SK-N-SH (cell line): ENCODE measurements around the gene PARP16.

Experiments used
- CTCF ChIP-seq: fragments of 200-600 bp; sonication (generic); IDR thresholded peaks from 2 replicates; pipeline ENCODE4 v1.6.1; 2017; ENCODE audit warnings: antibody characterized with exemption, mild to moderate bottlenecking, moderate library complexity
- NFIC ChIP-seq: IDR thresholded peaks from 2 replicates; pipeline ENCODE4 v1.4.0; 2012; ENCODE audit warnings: borderline replicate concordance
- RAD21 ChIP-seq: IDR thresholded peaks from 2 replicates; pipeline ENCODE4 v1.6.1; 2012; ENCODE audit warnings: mild to moderate bottlenecking, low read length
- RFX5 ChIP-seq: IDR thresholded peaks from 2 replicates; pipeline ENCODE4 v1.6.1; 2012; ENCODE audit warnings: mild to moderate bottlenecking, improper control_type of control experiment, low read length
- SIN3A ChIP-seq: IDR thresholded peaks from 2 replicates; pipeline ENCODE4 v1.6.1; 2012; ENCODE audit warnings: low read depth, mild to moderate bottlenecking, low read length, moderate library complexity, borderline replicate concordance
- SMC3 ChIP-seq: IDR thresholded peaks from 2 replicates; pipeline ENCODE4 v1.6.1; 2012; ENCODE audit warnings: low read depth, low read length, improper control_type of control experiment
- TAF1 ChIP-seq: IDR thresholded peaks from 2 replicates; pipeline ENCODE4 v1.6.1; 2012; ENCODE audit warnings: low read depth, mild to moderate bottlenecking, low read length, moderate library complexity, borderline replicate concordance

- TF ChIP-seq CTCF, result no peak
- TF ChIP-seq TAF1, result no peak
- TF ChIP-seq SIN3A, result no peak
- no peak for TF ChIP-seq RAD21
- no peak for TF ChIP-seq RFX5
- no peak for TF ChIP-seq SMC3
- TF ChIP-seq NFIC, result no peak
Observed at GRCh38 chr15:65233696-65234095, 53.0 kb downstream of the PARP16 start.
